Measurements from ENCODE around the gene ASNS.

Gene ASNS

DNA sequence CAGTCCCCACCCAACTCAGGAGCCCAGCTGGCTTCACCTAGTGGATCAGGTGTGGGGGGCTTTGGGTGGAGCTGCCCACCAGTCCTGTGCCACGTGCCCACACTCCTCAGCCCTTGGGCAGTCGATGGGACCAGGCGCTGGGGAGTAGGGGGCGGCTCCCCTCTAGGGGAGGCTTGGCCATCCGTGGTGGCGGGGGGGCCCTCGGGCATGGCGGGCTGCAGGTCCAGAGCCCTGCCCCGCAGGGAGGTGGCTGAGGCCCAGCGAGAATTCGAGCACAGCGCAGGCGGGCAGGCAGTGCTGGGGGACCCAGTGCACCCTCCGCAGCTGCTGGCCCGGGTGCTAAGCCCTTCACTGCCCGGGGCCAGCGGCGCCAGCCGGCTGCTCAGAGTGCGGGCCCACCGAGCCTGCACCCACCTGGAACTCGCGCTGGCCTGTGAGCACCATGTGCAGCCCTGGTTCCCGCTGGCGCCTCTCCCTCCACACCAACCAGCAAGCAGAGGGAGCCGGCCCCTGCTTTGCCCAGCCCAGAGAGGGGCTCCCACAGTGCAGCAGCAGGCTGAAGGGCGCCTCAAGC lies 29.3 kb downstream of the ASNS start:
- DNase-seq, result no peak

DNA sequence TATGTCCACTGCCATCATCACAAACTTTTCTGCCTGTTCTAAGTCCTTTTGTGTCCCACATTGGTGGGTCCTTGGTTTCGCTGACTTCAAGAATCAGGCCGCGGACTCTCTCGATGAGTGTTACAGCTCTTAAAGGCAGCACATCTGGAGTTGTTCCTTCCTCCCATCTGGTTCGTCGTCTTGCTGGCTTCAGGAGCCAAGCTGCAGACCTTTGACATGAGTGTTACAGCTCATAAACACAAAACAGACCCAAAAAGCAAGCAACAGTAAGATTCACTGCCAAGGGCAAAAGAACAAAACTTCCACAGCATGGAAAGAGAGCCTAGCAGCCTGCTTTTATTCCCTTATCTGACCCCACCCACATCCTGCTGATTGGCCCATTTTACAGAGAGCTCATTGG lies 30.2 kb downstream of the ASNS start:
- no peak for DNase-seq

DNA sequence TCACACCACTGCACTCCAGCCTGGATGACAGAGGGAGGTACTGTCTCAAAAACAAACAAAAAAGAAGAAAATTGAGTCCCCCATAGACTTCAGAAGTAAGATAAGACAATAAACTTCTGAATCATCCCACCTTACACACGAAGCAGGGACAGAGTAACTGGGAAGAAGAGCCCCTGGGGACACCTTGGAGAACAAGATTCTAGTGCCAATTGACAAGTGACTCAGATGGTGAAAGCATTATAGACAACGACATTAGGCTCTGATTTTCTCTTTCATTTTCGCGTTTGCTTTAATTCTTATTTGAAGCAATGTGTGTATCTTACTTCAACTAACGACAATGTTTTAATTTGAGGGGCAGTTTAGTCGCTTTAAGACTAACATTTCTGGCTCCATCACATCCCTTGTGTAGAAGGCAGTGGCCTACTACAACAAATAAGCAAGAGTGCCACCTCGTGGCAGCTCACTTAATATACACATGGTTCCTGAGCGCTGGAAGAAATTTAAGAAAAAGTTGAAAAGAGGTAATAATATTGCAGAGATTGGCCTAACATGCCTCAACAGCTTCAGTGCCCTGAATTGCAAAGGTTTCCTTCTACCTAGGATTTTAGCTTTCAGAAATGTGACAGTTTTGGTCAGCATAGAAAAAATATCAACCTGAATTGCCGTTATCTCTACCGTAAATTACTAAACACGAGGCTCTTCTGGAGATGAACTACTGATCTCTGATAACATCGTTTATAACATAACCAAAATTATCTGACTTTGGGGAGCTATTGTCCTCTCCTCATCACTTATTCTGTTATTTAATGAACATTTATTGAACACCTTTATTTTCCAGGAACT lies 36.7 kb downstream of the ASNS start:
- peak; percentile 32 for DNase-seq

DNA sequence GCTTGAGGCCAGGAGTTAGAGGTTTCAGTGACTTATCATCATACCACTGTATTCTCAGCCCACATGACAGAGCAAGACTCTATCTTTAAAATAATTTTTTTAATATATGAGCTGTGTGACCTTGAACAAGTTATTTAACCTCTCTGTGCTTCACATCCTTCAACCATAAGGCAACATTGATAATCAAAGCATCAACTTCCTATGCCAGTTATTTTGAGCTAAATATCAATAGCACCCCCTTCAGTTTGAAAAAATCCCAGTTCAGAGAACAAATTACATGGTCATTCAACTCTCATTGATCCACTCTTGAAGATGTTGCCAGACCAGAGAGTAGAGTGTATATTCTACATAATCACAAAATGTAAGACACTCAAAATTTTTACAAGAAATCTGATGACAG lies 53.0 kb downstream of the ASNS start:
- peak; percentile 12 for DNase-seq

DNA sequence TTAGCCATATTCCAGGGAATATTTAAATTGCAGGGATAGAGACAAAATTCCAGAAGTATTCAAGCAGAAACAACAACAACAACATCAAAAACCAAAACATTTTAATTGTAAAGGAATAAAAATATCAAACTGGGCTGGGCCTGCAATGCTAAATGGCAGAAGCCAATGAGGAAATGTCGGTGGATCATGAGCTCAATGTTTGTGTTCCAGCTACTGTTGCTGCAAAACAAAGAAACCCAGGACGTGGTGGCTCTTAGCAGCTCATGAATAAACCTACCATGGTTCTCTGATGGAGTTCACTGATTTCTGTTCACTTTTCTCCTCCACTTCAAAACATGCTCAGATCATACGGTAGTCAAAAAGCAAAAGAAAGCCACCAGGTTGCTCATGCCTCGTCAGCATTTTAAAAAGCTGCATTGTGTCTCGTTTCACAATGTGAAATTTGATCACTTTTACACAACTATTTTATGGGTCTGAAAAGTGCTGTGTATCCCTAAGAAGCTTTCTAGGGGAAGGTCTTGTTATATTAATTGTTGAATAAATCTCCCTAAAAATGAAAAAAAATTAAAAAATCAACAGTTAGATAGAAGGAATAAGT lies 54.0 kb downstream of the ASNS start:
- DNase-seq, result no peak
